Right cardiac atrium (tissue), 5 donors: ENCODE data around the gene ABI1. TPM values are rescaled to one million over a fixed set of nuclear protein-coding genes. Genes with fewer than 3 reads are reported as not detected.
"Not testable (repeated sequence)": the region's sequence is repeated elsewhere in the genome, so short reads cannot be mapped to it uniquely, and the experiment has no call there.

Experiments used
- ATAC-seq, 2 donors: fragments of 200-7000 bp; cut with Tn5 transposase; one replicate each; pipeline versions ENCODE4 v1.8.0 to v1.9.1; 2020; ENCODE audit warnings: moderate library complexity in 2 of 2, mild to moderate bottlenecking in 1 of 2
- DNase-seq, 3 donors: peaks; one replicate each; pipeline ENCODE4 v3.0.0-alpha.2; 2020
- H3K27ac ChIP-seq: one replicate; pipeline ENCODE4 v1.5.1; 2013; ENCODE audit warnings: mild to moderate bottlenecking, low read length, control low read depth, moderate library complexity
- H3K27me3 ChIP-seq: one replicate; pipeline ENCODE4 v1.6.1; 2013; ENCODE audit not compliant: control insufficient read depth, insufficient read depth
- H3K4me1 ChIP-seq: one replicate; pipeline ENCODE4 v1.6.1; 2013; ENCODE audit warnings: low read length; ENCODE audit not compliant: control insufficient read depth, insufficient read depth
- H3K4me3 ChIP-seq: one replicate; pipeline ENCODE4 v1.5.1; 2013; ENCODE audit warnings: low read length, control low read depth
- H3K9me3 ChIP-seq: one replicate; pipeline ENCODE4 v1.6.1; 2013; ENCODE audit warnings: low read length; ENCODE audit not compliant: control insufficient read depth
- WGBS: extraction: QIAGEN DNeasy Blood & Tissue Kit; methylation state at CpG from one replicate; pipeline ENCODE4 v1.1.7; 2013; 5-methylcytosine and 5-hydroxymethylcytosine counted together
- intact Hi-C, 4 donors: fragments of 100-400 bp; cut with DNase I; formaldehyde crosslinking; loops; one replicate each; pipeline versions ENCODE4 v1.11.0 to v1.14.0; 2022 to 2023
- long read RNA-seq, 4 donors: library from polyadenylated mRNA; unstranded; transcript quantifications; one replicate each; pipeline ENCODE4 v2.0.0, GENCODE V29; 2020 to 2021
- polyA plus RNA-seq: library from polyadenylated mRNA; stranded (reverse); fragments of 200-250 nt; gene quantifications from one replicate; pipeline ENCODE4 v1.2.3, GENCODE V29; 2013
- total RNA-seq, 4 donors: library from RNA; stranded (reverse); fragmentation: NEBNext Ultra II Directional; extraction: Animal tissue kit (Norgen Biotek cat#: 25700); gene quantifications; one replicate each; pipeline ENCODE4 v1.2.1, GENCODE V29; 2021
- donor health status: healthy with polysubstance abuse.
- donor health status: DM: no; HTN: yes; CAD: no.
- donor health status: DM: no; HTN: no; CAD: no.
- donor health status: DM: no; HTN: yes; CAD: no; lungs with severe emphysema.
- donor health status: DM: yes; HTN: yes; CAD: no.

Gene ABI1
- total RNA-seq (10 to 100 TPM; 24.8 to 28.2 (median 26.5) TPM), polyA plus RNA-seq (9.6 TPM)
- long read RNA-seq, donor 1, transcript ABI1-207 (12 exons, 3,576 nt) = minor isoform, 7 of 30 reads
- long read RNA-seq, donor 1, transcript ABI1-206 (11 exons, 1,446 nt) = major isoform, 10 of 30 reads
- long read RNA-seq, donor 1, partial matches to known transcripts = 2 of 30 reads
- long read RNA-seq, donor 1, other reads (novel, unspliced or antisense) = 4 of 30 reads
- long read RNA-seq, donor 2, partial matches to known transcripts = 1 of 10 reads
- long read RNA-seq, donor 2, other reads (novel, unspliced or antisense) = 4 of 10 reads
- long read RNA-seq, donor 3, transcript ABI1-204 (10 exons, 3,503 nt) = minor isoform, 6 of 66 reads
- long read RNA-seq, donor 3, transcript ABI1-206 (11 exons, 1,446 nt) = major isoform, 12 of 66 reads
- long read RNA-seq, donor 3, transcript ABI1-207 (12 exons, 3,576 nt) = minor isoform, 11 of 66 reads
- long read RNA-seq, donor 3, transcript ABI1-202 (11 exons, 3,492 nt) = minor isoform, 6 of 66 reads
- long read RNA-seq, donor 3, partial matches to known transcripts = 7 of 66 reads
- long read RNA-seq, donor 3, other reads (novel, unspliced or antisense) = 18 of 66 reads
- long read RNA-seq, donor 4, partial matches to known transcripts = 0 of 13 reads
- long read RNA-seq, donor 4, other reads (novel, unspliced or antisense) = 1 of 13 reads

DNA sequence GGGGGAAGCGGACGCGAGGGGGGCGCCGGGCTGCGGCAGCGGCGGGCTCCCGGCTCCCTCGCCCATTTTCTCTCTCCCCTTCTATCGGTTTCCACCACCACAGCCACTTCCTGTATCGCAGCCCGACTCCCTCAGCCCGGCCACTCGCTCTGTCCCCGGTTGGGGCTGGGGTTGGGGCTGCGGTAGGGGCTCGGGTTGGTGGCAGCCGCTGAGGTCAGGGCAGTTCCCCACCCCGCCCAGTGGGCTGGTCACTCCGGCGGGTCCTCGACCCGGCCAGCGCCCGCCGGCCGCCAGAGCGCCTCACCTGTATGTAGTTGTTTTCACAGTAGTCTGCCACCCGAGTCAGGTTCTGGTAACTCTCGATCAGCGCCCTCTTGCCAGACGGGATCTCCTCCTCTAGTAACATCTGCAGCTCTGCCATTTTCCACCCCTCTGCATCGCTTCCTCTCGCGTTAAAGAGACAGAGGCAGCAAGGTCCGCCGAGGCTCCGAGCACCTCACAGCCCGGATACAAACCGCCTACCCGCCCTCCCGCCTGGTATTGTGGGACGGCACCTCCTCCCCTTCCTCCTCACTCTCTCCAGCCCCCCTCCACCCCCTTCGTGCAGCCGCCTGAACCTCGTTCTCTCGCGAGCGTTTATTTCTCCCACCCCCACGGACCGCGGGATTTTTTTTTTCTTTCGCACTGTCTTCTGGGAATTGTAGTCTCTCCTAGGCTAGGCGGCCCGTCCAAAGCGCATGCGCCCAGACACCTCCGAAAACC is at the start of gene ABI1:
TSS of gene ABI1 (minus strand) at position 516 of the 762 bp plus-strand sequence. CDS start at position 421, 95 bp downstream.
- peak; percentile 99 for ATAC-seq
- H3K4me1 ChIP-seq = no peaks in the 10 kb centered on the region
- intact Hi-C loops = loop anchor here in 1 of 4 donors (10.0 kb wide), 1 partner anchor 126 kb away; no protein-coding TSS in a partner anchor

DNA sequence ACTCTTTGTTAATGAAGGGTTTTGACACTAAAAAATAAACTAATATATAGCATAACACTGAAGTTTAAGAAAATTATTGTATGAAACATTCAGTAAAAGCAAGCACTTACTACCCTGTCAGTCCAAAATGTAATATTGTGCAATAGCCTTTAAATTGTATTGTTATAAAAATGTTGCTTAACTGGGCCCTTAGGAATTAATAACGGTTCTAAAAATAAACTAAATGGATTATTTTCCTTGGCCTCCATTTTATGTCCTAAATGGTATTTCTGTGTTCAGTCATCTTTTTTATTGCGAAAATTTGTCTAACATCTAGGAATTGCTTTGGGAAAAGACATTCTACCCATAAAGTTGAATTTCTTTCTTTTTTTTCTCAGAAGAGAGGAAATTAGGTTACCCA is 49.0 kb upstream of the ABI1 start:
- no peak for ATAC-seq
- intact Hi-C loops = no loop called here
- 69% methylated on average over 2 of the region's 2 CpGs for WGBS

More for the DNA sequence above, at the start of gene ABI1:
- Histone ChIP-seq H3K27me3 (no peaks in the 10 kb centered on the region), H3K9me3 (no peaks in the 10 kb centered on the region), H3K4me3 (peak within 1 kb of the TSS; percentile 88), H3K27ac (peak within 1 kb of the TSS; percentile 97)
- DNase-seq = peak; percentile 98 to 99 (median 98)
- WGBS = under 1% methylated on average over 59 of the region's 59 CpGs

DNA sequence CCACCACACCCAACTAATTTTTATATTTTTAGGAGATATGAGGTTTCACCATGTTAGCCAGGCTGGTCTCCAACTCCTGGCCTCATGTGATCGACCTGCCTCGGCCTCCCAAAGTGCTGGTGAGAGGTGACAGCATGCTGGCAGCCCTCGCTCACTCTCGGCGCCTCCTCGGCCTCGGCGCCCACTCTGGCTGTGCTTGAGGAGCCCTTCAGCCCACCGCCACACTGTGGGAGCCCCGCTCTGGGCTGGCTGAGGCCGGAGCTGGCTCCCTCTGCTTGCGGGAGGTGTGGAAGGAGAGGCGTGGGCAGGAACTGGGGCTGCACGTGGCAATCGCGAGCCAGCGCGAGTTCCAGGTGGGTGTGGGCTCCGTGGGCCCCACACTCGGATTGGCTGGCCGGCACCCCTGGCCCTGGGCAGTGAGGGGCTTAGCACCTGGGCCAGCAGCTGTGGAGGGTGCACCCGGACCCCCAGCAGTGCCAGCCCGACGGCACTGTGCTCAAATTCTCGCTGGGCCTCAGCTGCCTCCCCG is 44.6 kb upstream of the ABI1 start:
- H3K4me1 ChIP-seq, H3K27ac ChIP-seq, DNase-seq, ATAC-seq, H3K9me3 ChIP-seq, H3K4me3 ChIP-seq, H3K27me3 ChIP-seq, intact Hi-C loops: not testable (repeated sequence)
- 93% methylated on average over 26 of the region's 26 CpGs for WGBS

More for the DNA sequence above, 49.0 kb upstream of the ABI1 start:
- H3K27ac ChIP-seq = no peak overlapping the region
- DNase-seq = no peak
- no peaks in the 10 kb centered on the region for H3K27me3 ChIP-seq
- no peaks in the 10 kb centered on the region for H3K4me1 ChIP-seq
- H3K4me3 ChIP-seq = no peak overlapping the region
- H3K9me3 ChIP-seq = no peaks in the 10 kb centered on the region

DNA sequence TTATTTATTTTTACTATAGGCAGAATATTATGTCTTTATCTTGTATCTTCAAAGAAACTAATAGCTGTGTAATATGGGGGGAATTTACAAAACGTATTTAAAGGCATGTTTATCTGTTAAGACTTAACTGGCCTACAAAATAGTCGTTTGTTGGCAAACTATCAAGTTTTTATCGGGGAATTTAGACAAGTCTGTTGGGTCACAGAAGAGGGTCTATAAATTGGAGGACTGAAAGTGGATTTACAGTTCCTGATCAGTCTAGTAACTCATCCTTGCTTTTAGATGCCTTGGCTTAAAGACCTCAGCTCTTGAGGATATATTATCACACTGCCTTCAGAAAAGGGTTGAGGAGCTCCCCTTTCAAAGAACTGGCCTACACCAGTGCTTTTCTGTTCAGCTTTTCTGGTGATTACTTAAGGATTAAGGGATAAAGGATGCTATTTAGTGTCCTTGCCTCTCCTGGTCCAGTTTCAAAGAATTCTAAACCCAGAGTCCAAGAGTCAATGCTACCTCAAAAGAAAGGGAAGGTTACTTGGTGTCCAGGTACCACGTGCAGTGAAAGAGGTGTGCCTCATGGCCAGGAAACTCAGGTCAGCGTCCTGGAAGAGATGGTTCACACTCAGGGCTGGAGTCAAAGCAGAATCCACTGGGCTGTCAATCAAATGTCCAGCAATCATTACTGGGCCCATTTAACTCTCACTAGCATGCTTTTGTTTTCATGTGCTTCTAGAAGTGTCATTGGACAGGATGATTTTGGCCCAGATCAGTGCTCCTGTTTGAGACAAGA is 42.9 kb upstream of the ABI1 start:
- no peak for DNase-seq
- no peak for ATAC-seq
- Histone ChIP-seq H3K9me3 (no peaks in the 10 kb centered on the region), H3K27me3 (no peaks in the 10 kb centered on the region), H3K4me3 (no peak overlapping the region), H3K4me1 (no peaks in the 10 kb centered on the region), H3K27ac (no peak overlapping the region)
- intact Hi-C loops = no loop called here
- 40% methylated on average over 5 of the region's 5 CpGs for WGBS

DNA sequence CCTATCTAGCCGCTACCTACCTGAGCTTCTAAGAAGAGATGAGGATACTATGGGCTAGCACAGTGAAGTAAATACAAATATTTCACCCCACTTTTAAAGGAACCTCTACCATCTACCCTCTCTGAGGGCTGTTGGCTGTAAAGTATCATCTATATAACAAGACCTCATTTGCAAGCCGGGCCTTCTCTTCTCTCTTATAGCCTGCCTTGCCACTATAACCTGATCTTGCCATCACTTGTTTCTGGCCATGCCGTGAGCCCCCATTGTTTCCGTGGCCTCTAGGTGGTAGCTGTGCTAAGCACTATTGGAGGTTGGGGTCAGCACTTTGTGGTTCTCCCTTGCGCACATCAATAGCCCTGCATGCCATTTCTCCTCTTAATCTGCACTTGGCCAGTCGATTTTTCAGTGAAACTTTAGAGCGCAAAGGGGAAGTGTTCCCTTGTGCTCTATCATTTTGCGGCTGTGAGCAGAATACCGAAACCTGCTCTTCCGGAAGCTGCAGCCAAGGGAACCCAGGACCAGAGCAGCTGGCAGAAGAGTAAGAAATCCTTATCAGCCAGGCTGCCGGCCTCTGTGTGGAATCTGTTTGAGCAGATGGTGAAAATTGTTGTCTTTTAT is 31.7 kb upstream of the ABI1 start:
- H3K27me3 ChIP-seq, H3K9me3 ChIP-seq, H3K4me3 ChIP-seq, H3K27ac ChIP-seq, ATAC-seq, H3K4me1 ChIP-seq, intact Hi-C loops, DNase-seq: not testable (repeated sequence)
- 49% methylated on average over 9 of the region's 11 CpGs for WGBS

DNA sequence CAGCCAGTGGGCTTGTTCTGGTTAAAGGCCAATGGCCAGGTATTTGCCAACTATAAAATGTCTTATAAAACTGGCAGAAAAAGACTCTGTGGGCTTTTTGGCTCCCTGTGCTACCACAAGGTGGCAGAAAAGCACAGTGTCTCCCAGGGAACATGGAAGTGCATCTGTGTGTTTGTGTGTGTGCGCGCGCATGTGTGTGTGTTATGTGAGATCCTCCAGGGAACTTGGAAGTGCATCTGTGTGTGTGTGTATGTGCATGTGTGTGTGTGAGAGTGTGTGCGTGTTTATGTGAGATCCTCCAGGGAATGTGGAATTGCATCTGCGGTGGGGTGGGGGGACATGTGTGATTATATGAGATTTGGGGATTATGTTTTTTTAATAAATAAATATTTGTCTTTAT is 30.2 kb upstream of the ABI1 start:
- intact Hi-C loops = no loop called here
- ATAC-seq (no peak), DNase-seq (peak in 1 of 3 donors; percentile 57)
- Histone ChIP-seq H3K27ac (no peak overlapping the region), H3K4me1 (no peaks in the 10 kb centered on the region), H3K27me3 (no peaks in the 10 kb centered on the region), H3K9me3 (no peaks in the 10 kb centered on the region), H3K4me3 (no peak overlapping the region)
- WGBS = 66% methylated on average over 5 of the region's 5 CpGs

DNA sequence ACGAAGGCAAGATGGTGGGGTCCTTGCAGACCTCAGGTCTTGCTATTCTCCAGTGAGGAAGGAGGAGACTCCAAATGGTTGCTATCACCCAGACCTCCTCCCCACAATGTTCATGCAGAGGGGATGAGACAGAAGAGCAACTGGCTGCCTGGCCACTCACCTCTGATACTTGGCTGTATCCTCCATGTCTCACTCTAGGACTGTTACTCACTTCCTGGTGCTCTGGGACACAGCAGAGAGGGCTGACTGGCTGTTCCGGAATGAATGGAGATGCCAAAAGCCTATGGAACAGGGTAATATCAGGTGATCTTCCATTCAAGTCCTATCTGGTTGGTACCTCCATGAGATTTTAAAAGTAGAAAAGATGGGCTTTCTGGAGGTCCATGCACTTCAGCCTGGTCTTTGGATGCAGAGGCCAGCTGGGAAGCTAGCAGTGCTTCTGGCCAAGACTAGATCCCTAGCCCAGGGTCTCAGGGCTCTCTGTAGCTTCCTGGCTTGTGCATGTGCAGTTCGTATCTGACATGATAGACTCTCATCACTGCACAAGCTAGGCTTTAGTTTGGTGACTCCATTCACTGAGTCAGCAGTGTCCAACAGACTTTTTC is 27.0 kb upstream of the ABI1 start:
- Histone ChIP-seq H3K4me1 (no peaks in the 10 kb centered on the region), H3K4me3 (no peak overlapping the region), H3K9me3 (no peaks in the 10 kb centered on the region), H3K27ac (no peak overlapping the region), H3K27me3 (no peaks in the 10 kb centered on the region)
- ATAC-seq = no peak
- intact Hi-C loops = loop anchor here in 1 of 4 donors (10.0 kb wide), 1 partner anchor 203 kb away; no protein-coding TSS in a partner anchor
- no peak for DNase-seq
- 77% methylated on average over 3 of the region's 3 CpGs for WGBS

DNA sequence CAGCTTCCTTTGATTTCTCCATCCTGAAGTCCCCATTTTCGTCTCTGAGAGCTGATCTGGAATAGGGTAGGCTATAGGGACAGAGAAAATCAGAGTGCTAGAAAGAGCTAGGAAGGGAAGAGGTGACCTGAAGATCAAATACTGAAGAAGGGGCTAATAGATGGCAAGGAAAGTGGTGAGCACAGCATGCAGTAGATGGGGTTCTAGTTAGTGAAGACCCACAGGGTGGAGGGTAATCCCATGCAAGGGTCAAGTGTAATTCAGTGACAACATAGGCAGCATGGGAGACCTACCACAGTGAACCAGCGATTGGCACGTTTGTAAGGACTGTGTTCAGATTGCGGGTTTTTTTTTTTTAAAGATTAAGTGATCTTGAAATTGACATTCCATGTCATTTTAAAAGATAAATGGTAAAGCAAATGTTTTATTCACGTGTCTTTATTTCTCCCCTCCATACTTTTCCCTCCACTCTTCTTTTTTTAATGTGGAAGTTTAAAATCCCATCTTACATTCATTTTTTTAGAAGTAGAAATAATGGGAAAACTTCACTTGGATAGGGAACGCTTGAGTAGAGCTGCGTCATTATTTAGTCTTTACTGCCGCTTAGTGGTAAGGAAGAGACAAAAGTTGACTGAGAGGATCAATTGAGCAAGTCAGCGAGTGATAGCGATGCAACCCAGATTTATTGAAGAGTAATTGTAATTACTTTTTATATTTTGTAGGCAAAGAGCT is 21.0 kb upstream of the ABI1 start:
- H3K27me3 ChIP-seq = no peaks in the 10 kb centered on the region
- no peak for DNase-seq
- no peak overlapping the region for H3K27ac ChIP-seq
- no peaks in the 10 kb centered on the region for H3K4me1 ChIP-seq
- no peaks in the 10 kb centered on the region for H3K9me3 ChIP-seq
- intact Hi-C loops = loop anchor here in 3 of 4 donors (2.0 to 10.0 kb wide), 3 partner anchors 154 to 197 kb away; no protein-coding TSS in a partner anchor
- peak; percentile 68 to 76 for ATAC-seq
- 13% methylated on average over 10 of the region's 10 CpGs for WGBS
- no peak overlapping the region for H3K4me3 ChIP-seq

DNA sequence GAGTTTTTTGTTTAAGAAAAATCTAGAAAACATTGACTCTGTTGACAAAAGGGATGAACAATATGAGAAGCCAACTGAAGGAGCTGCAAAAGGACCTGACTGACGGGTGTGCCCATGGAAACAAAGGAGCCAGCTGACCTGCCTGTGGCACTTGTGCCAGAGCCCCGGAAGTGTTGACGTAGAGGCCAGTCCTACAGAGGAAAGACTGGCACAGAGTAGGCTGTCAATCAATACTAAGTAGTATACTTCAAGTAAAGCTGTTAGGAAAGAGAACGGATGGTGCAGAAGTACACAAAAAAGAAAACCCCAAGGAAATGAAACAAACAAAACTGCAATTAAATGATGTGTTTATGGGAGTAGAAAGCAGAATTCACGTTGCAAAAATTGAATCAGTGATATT is 19.0 kb upstream of the ABI1 start:
- WGBS = 45% methylated on average over 5 of the region's 5 CpGs
- no peak overlapping the region for H3K4me3 ChIP-seq
- H3K27me3 ChIP-seq = no peaks in the 10 kb centered on the region
- H3K27ac ChIP-seq = no peak overlapping the region
- no peaks in the 10 kb centered on the region for H3K4me1 ChIP-seq
- ATAC-seq (no peak), DNase-seq (no peak)
- H3K9me3 ChIP-seq = no peaks in the 10 kb centered on the region
- intact Hi-C loops = loop anchor here in 3 of 4 donors (5.0 to 10.0 kb wide), 2 partner anchors 152 to 195 kb away; no protein-coding TSS in a partner anchor
